ENCODE data around the gene TSC22D4.

TSC22D4 gene

GRCh38 chr7:100430493-100431285 is 48.3 kb downstream of the TSC22D4 start:
- peak overlapping the region; percentile 100 for H3K9ac ChIP-seq
- no peaks in the 10 kb centered on the region for H3K9me3 ChIP-seq (ENCODE audit: control insufficient read depth, low read length)
- H3K27ac ChIP-seq, result peak overlapping the region; percentile 100
- peaks cover 6% of the 10 kb centered on the region for H3K79me2 ChIP-seq
- peak overlapping the region; percentile 99 for H3K4me3 ChIP-seq (ENCODE audit: low read depth, low read length)
- peaks cover 35% of the 10 kb centered on the region for H3K4me1 ChIP-seq
- no peaks in the 10 kb centered on the region for H3K36me3 ChIP-seq (ENCODE audit: control insufficient read depth, insufficient read depth, low read length)
- TF ChIP-seq CTCF (IDR thresholded peaks at IDR 0.05), result no peak
- H3K4me2 ChIP-seq (ENCODE audit: low read length), result peak overlapping the region; percentile 96
- peak overlapping the region; percentile 79 for H2AFZ ChIP-seq
- no peaks in the 10 kb centered on the region for H3K27me3 ChIP-seq (ENCODE audit: control insufficient read depth, insufficient read depth, low read length)

DNA sequence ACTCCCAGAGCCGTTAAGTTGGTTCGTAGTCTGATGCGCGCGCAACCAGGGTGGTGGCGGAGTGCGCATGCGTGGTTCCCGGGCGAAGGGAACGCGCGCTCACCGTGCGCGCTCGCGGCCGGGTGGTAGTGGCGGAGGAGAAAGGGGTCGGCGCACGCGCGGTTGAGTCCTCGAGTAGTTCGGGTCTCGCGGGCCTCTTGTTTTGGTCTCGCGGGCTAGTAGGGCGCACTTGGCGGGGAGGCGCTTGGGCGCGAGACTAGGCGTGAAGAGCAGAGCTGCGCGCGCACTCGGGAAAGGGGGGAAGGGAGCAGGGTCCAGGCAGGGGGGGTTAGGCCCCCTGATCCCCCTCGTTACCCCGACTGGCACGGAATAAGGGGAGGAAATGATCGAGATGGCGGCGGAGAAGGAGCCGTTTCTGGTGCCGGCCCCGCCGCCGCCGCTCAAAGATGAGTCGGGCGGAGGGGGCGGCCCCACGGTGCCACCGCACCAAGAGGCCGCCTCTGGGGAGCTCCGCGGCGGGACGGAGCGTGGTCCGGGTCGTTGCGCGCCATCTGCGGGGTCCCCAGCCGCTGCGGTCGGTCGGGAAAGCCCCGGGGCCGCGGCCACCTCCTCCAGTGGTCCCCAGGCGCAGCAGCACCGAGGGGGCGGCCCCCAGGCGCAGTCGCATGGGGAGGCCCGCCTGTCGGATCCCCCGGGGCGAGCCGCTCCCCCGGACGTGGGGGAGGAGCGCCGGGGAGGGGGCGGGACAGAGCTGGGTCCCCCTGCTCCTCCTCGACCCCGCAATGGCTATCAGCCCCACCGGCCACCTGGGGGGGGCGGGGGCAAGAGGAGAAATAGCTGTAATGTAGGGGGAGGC is 49.1 kb downstream of the TSC22D4 start, which contains the start of gene MEPCE:
TSS of gene MEPCE (plus strand) at position 195 of the 856 bp plus-strand sequence. CDS start at position 383, 188 bp downstream.
- H3K9ac ChIP-seq, result peak within 1 kb of the TSS; percentile 100
- H3K27ac ChIP-seq, result peak within 1 kb of the TSS; percentile 100
- peaks cover 6% of the 10 kb centered on the region for H3K79me2 ChIP-seq
- H3K27me3 ChIP-seq (ENCODE audit: control insufficient read depth, insufficient read depth, low read length), result no peaks in the 10 kb centered on the region
- H2AFZ ChIP-seq, result peak within 1 kb of the TSS; percentile 99
- H3K4me2 ChIP-seq (ENCODE audit: low read length), result peak within 1 kb of the TSS; percentile 99
- no peaks in the 10 kb centered on the region for H3K9me3 ChIP-seq (ENCODE audit: control insufficient read depth, low read length)
- H3K4me3 ChIP-seq (ENCODE audit: low read depth, low read length), result peak within 1 kb of the TSS; percentile 99
- no peaks in the 10 kb centered on the region for H3K36me3 ChIP-seq (ENCODE audit: control insufficient read depth, insufficient read depth, low read length)
- no peak for TF ChIP-seq CTCF (IDR thresholded peaks at IDR 0.05)
- peaks cover 30% of the 10 kb centered on the region for H3K4me1 ChIP-seq

- Histone ChIP-seq H3K4me1 (peaks cover 26% of the 10 kb centered on the region), H3K9ac (peak overlapping the region; percentile 100), H3K9me3 (ENCODE audit: control insufficient read depth, low read length) (no peaks in the 10 kb centered on the region), H3K4me3 (ENCODE audit: low read depth, low read length) (peak overlapping the region; percentile 99), H3K27me3 (ENCODE audit: control insufficient read depth, insufficient read depth, low read length) (no peaks in the 10 kb centered on the region), H2AFZ (peak overlapping the region; percentile 99), H3K36me3 (ENCODE audit: control insufficient read depth, insufficient read depth, low read length) (no peaks in the 10 kb centered on the region), H3K27ac (peak overlapping the region; percentile 100), H3K4me2 (ENCODE audit: low read length) (peak overlapping the region; percentile 99), H3K79me2 (peaks cover 3% of the 10 kb centered on the region)
- TF ChIP-seq CTCF (IDR thresholded peaks at IDR 0.05), result peak; percentile 10
These were observed 49.9 kb downstream of the TSC22D4 start for GRCh38 chr7:100428967-100429636.

- peak; percentile 22 for TF ChIP-seq CTCF (IDR thresholded peaks at IDR 0.05)
- Histone ChIP-seq H3K36me3 (ENCODE audit: control insufficient read depth, insufficient read depth, low read length) (no peaks in the 10 kb centered on the region), H3K27ac (peak within 1 kb of the TSS; percentile 100), H3K4me2 (ENCODE audit: low read length) (peak within 1 kb of the TSS; percentile 99), H3K4me1 (peaks cover 23% of the 10 kb centered on the region), H3K79me2 (peaks cover 3% of the 10 kb centered on the region), H3K9me3 (ENCODE audit: control insufficient read depth, low read length) (no peaks in the 10 kb centered on the region), H2AFZ (peak within 1 kb of the TSS; percentile 99), H3K4me3 (ENCODE audit: low read depth, low read length) (peak within 1 kb of the TSS; percentile 99), H3K9ac (peak within 1 kb of the TSS; percentile 100), H3K27me3 (ENCODE audit: control insufficient read depth, insufficient read depth, low read length) (no peaks in the 10 kb centered on the region)
These were observed 50.6 kb downstream of the TSC22D4 start, which contains the start of gene ZCWPW1 for GRCh38 chr7:100428199-100428966. Gene ZCWPW1 (minus strand): TSS chr7:100428703. CDS start chr7:100420649, 8,054 bp downstream.

All from parathyroid adenoma (tissue), 2 donors.